GM23248 (cell line): Measurements from ENCODE around the gene FARP1. TPM values are rescaled to one million over a fixed set of nuclear protein-coding genes. Genes with fewer than 3 reads are reported as not detected.
A peak's percentile ranks its signal among the peaks of the same experiment; 100 is the strongest.

Experiments used
- DNase-seq: peaks from one replicate; pipeline ENCODE4 v3.0.0-alpha.2; 2015
- H2AFZ ChIP-seq: fragments of 200-600 bp; sonication (generic); 2 replicates; pipeline ENCODE4 v1.6.1; 2016; ENCODE audit warnings: antibody characterized with exemption
- H3F3A ChIP-seq: fragments of 200-600 bp; sonication (generic); 2 replicates; pipeline ENCODE4 v1.6.1; 2016; ENCODE audit warnings: mild to moderate bottlenecking, antibody characterized with exemption, mixed run types; ENCODE audit not compliant: insufficient read depth
- H3K27ac ChIP-seq: fragments of 200-600 bp; sonication (generic); 2 replicates; pipeline ENCODE4 v1.5.1; 2016; ENCODE audit warnings: mild to moderate bottlenecking
- H3K27me3 ChIP-seq: fragments of 200-600 bp; sonication (generic); replicated peaks from 2 replicates; pipeline ENCODE4 v1.6.1; 2016; ENCODE audit warnings: mild to moderate bottlenecking; ENCODE audit not compliant: insufficient read depth
- H3K36me3 ChIP-seq: fragments of 200-600 bp; sonication (generic); 2 replicates; pipeline ENCODE4 v1.6.1; 2016; ENCODE audit warnings: low read depth, mild to moderate bottlenecking
- H3K4me1 ChIP-seq: fragments of 200-600 bp; sonication (generic); 2 replicates; pipeline ENCODE4 v1.6.1; 2016; ENCODE audit warnings: mild to moderate bottlenecking; ENCODE audit not compliant: insufficient read depth
- H3K4me2 ChIP-seq: fragments of 200-600 bp; sonication (generic); one replicate; pipeline ENCODE4 v1.6.1; 2016; ENCODE audit warnings: mild to moderate bottlenecking; ENCODE audit not compliant: unreplicated experiment
- H3K4me3 ChIP-seq: fragments of 200-600 bp; sonication (generic); 2 replicates; pipeline ENCODE4 v1.5.1; 2016; ENCODE audit warnings: mild to moderate bottlenecking
- H3K79me2 ChIP-seq: fragments of 200-600 bp; sonication (generic); 2 replicates; pipeline ENCODE4 v1.6.1; 2016; ENCODE audit warnings: mild to moderate bottlenecking; ENCODE audit not compliant: insufficient read depth
- H3K9ac ChIP-seq: fragments of 200-600 bp; sonication (generic); 2 replicates; pipeline ENCODE4 v1.6.1; 2016; ENCODE audit warnings: mild to moderate bottlenecking
- H3K9me2 ChIP-seq: fragments of 200-600 bp; sonication (generic); 2 replicates; pipeline ENCODE4 v1.6.1; 2016; ENCODE audit warnings: mixed run types, mild to moderate bottlenecking, moderate library complexity; ENCODE audit not compliant: insufficient read depth
- H3K9me3 ChIP-seq: fragments of 200-600 bp; sonication (generic); one replicate; pipeline ENCODE4 v1.6.1; 2017; ENCODE audit warnings: low read depth
- H4K20me1 ChIP-seq: fragments of 200-600 bp; sonication (generic); 2 replicates; pipeline ENCODE4 v1.6.0; 2016; ENCODE audit not compliant: insufficient read depth
- EZH2 ChIP-seq: fragments of 200-600 bp; sonication (generic); IDR thresholded peaks from 2 replicates; pipeline ENCODE4 v1.6.1; 2018; ENCODE audit warnings: antibody characterized with exemption, mild to moderate bottlenecking; ENCODE audit not compliant: insufficient read depth, poor library complexity, severe bottlenecking
- EZH2phosphoT487 ChIP-seq: fragments of 200-600 bp; sonication (generic); IDR thresholded peaks from 2 replicates; pipeline ENCODE4 v1.6.1; 2018; ENCODE audit warnings: antibody characterized with exemption, moderate library complexity, mild to moderate bottlenecking, low read depth; ENCODE audit not compliant: insufficient read depth
- WGBS, 2 experiments: methylation state at CpG; one replicate each; pipeline ENCODE4 v1.1.6; 2015 to 2017; ENCODE audit warnings: low lambda C conversion rate in 2 of 2, low coverage in 1 of 2; ENCODE audit errors: missing lambda C conversion rate in 2 of 2; 5-methylcytosine and 5-hydroxymethylcytosine counted together
- in situ Hi-C: fragments of 300-500 bp; cut with MboI; formaldehyde crosslinking; loops from 2 replicates; pipeline ENCODE4 v1.15.0; 2020
- polyA plus RNA-seq: library from polyadenylated mRNA; unstranded; fragments of >200 nt; fragmentation: Nextera tagmentation; extraction: Ambion mirVana; gene quantifications from 2 replicates; pipeline ENCODE4 v1.2.1, GENCODE V29; 2016
- total RNA-seq: library from RNA; depleted of rRNA; stranded (reverse); fragments of >200 nt; shearing (Covaris generic); gene quantifications from 2 replicates; pipeline ENCODE4 v1.2.3, GENCODE V29; 2014

FARP1 gene
- total and polyA plus RNA-seq, 2 experiments from 2014 or later = 53.7 to 56.6 TPM

- DNase-seq = no peak
- H3K79me2 ChIP-seq = peaks cover 94% of the 10 kb centered on the region
- no peaks in the 10 kb centered on the region for H3K36me3 ChIP-seq
- H3K27me3 ChIP-seq = no peaks in the 10 kb centered on the region
- in situ Hi-C loops = no loop called here
- H3K4me2 ChIP-seq = no peak overlapping the region
- peaks cover 7% of the 10 kb centered on the region; the same call in 1 of the 2 replicates for H3F3A ChIP-seq
- H3K4me1 ChIP-seq = peaks cover 19% of the 10 kb centered on the region
- H2AFZ ChIP-seq = no peak overlapping the region
- H3K9me2 ChIP-seq = no peaks in the 10 kb centered on the region
- no peak for TF ChIP-seq EZH2phosphoT487
- no peak for TF ChIP-seq EZH2
- WGBS, 2 experiments = 88 to 90% methylated on average over 12 of the region's 12 CpGs
- H3K9me3 ChIP-seq = no peaks in the 10 kb centered on the region
- no peak overlapping the region for H3K9ac ChIP-seq
- no peak overlapping the region for H3K4me3 ChIP-seq
- H3K27ac ChIP-seq = no peak overlapping the region
- peaks cover 4% of the 10 kb centered on the region; the same call in 1 of the 2 replicates for H4K20me1 ChIP-seq
Measured at GRCh38 chr13:98273824-98274742, 131.2 kb downstream of the FARP1 start.

GRCh38 chr13:98274921-98275487, 132.1 kb downstream of the FARP1 start:
- Histone ChIP-seq H3K9ac (no peak overlapping the region), H3K79me2 (peaks cover 94% of the 10 kb centered on the region)
- TF ChIP-seq EZH2phosphoT487 (no peak), EZH2 (no peak)

GRCh38 chr13:98275681-98276171, 132.8 kb downstream of the FARP1 start:
- Histone ChIP-seq H3K4me3 (no peak overlapping the region), H3F3A (peaks cover 7% of the 10 kb centered on the region; the same call in 1 of the 2 replicates), H3K9ac (no peak overlapping the region), H3K27ac (peak overlapping the region; percentile 1; the same call in 1 of the 2 replicates), H3K9me2 (no peaks in the 10 kb centered on the region), H3K79me2 (peaks cover 94% of the 10 kb centered on the region), H3K36me3 (no peaks in the 10 kb centered on the region), H4K20me1 (peaks cover 4% of the 10 kb centered on the region; the same call in 1 of the 2 replicates), H3K4me2 (no peak overlapping the region), H2AFZ (no peak overlapping the region), H3K9me3 (no peaks in the 10 kb centered on the region), H3K27me3 (no peaks in the 10 kb centered on the region), H3K4me1 (peaks cover 19% of the 10 kb centered on the region)
- TF ChIP-seq EZH2 (no peak), EZH2phosphoT487 (no peak)
- WGBS, 2 experiments = 65 to 74% methylated on average over 2 of the region's 2 CpGs
- peak; percentile 23 for DNase-seq
- in situ Hi-C loops = no loop called here

More at GRCh38 chr13:98274921-98275487, 132.1 kb downstream of the FARP1 start:
- WGBS, 2 experiments = 82 to 88% methylated on average over 2 of the region's 2 CpGs
- Histone ChIP-seq H3K4me3 (no peak overlapping the region), H3K27me3 (no peaks in the 10 kb centered on the region), H3K36me3 (no peaks in the 10 kb centered on the region), H3K27ac (no peak overlapping the region), H4K20me1 (peaks cover 4% of the 10 kb centered on the region; the same call in 1 of the 2 replicates), H3K4me1 (peaks cover 19% of the 10 kb centered on the region), H2AFZ (no peak overlapping the region), H3K4me2 (no peak overlapping the region), H3K9me3 (no peaks in the 10 kb centered on the region), H3F3A (peaks cover 7% of the 10 kb centered on the region; the same call in 1 of the 2 replicates), H3K9me2 (no peaks in the 10 kb centered on the region)
- no peak for DNase-seq
- in situ Hi-C loops = no loop called here

- no peaks in the 10 kb centered on the region for H3K36me3 ChIP-seq
- 79 to 83% methylated on average over 3 of the region's 3 CpGs for WGBS, 2 experiments
- no peak overlapping the region for H3K9ac ChIP-seq
- in situ Hi-C loops = no loop called here
- H3K79me2 ChIP-seq = peaks cover 98% of the 10 kb centered on the region
- H3K27ac ChIP-seq = peak overlapping the region; percentile 1; the same call in 1 of the 2 replicates
- peaks cover 7% of the 10 kb centered on the region; the same call in 1 of the 2 replicates for H3F3A ChIP-seq
- peaks cover 4% of the 10 kb centered on the region; the same call in 1 of the 2 replicates for H4K20me1 ChIP-seq
- H3K9me2 ChIP-seq = no peaks in the 10 kb centered on the region
- no peaks in the 10 kb centered on the region for H3K9me3 ChIP-seq
- no peak for DNase-seq
- no peak overlapping the region for H3K4me3 ChIP-seq
- no peak overlapping the region for H3K4me2 ChIP-seq
- H2AFZ ChIP-seq = no peak overlapping the region
- no peaks in the 10 kb centered on the region for H3K27me3 ChIP-seq
- no peak for TF ChIP-seq EZH2
- peaks cover 19% of the 10 kb centered on the region for H3K4me1 ChIP-seq
Measured at GRCh38 chr13:98276486-98276885, 133.6 kb downstream of the FARP1 start.
